GM19035 (cell line): ENCODE data around the gene TLDC2.

Experiments used
- ATAC-seq: cut with Tn5 transposase; IDR thresholded peaks from one replicate; pipeline ENCODE4 v1.9.1; 2021; ENCODE audit not compliant: unreplicated experiment

Gene TLDC2

DNA sequence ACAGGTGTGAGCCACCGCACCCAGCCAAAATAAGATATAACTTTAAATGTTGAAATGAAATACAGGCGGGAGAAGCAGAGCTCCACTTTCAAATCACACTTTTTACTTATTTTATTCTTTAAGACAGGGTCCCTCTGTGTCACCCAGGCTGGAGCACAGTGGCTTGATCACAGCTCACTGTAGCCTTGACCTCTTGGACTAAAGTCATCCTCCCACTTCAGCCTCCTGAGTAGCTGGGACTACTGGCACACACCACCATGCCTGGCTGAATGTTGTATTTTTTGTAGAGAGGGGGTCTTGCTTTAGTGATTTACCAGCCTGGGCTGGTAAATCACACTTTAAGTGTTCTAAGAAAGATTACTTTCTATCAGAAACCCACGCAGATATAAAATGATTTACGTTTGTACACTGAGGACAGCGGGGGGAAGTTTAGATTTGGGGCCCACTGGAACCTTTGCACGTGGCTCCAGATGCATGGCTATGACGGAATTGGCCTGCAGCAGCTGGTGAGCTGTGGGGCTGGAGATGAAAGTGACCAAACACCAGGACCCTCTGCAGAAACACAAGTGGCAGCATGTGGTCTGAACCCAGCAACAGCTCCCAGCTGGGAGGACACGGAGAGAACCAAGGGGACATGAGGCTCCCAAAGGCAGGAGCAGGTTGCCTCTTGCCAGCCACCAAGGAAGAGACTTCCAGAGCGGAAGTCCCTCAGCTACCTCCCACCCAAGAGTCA lies 26.4 kb upstream of the TLDC2 start:
- no peak for ATAC-seq

DNA sequence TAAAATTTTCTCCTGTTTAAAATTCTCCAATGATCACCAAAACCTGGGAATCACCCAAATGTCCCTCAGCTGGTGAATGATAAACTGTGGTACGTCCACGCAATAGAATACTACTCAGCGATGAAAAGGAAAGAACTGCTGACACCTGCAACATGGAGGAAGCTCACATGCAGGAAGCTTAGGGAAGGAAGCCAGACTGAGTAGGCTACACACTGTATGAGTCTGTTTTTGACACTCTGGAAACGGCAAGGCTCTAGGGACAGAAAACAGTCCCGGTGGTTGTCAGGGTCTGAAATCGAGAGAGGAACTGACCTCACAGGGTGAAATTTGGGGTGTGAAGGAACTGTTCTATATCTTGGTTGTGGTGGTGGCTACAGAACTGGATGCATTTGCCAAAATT lies 25.2 kb upstream of the TLDC2 start:
- no peak for ATAC-seq

DNA sequence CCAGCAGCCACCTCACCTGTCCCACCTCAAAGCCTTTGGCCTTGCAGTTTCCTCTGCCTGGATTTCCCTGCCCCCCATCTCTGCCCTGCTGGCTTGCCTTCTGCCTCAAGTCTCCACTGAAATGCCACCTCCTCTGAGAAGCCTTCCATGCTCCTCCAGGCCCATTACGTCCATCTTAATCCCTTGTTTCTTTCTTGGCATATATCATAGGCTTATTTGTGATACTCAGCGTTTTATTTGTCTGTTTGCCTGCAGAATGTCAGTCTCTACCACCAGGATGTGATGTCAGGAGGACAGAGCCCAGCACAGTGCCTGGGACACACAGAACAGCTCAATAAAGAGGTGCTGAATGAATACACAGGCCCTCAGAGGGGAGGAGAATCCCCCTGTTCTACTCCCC lies 24.4 kb upstream of the TLDC2 start:
- ATAC-seq, result no peak

DNA sequence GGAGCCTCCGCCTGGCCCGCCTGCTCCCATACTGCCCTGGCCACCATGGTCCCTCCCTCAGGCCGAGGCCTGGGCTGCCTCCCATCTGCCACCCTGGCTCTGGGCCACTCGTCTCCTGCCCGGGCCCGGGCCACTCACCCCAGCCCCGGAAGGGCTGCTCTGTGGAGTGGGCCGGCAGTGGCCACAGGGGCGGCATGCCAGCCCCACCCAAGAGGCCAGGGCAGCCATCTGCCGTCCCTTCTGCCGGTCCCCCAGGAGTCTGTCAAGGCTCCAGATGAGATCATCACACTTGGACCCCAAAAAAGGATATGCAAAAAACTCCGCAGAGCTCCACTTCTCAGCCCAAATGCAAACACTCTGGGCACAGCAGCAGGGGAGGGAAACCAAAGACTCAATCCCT lies 23.8 kb upstream of the TLDC2 start:
- ATAC-seq, result no peak

DNA sequence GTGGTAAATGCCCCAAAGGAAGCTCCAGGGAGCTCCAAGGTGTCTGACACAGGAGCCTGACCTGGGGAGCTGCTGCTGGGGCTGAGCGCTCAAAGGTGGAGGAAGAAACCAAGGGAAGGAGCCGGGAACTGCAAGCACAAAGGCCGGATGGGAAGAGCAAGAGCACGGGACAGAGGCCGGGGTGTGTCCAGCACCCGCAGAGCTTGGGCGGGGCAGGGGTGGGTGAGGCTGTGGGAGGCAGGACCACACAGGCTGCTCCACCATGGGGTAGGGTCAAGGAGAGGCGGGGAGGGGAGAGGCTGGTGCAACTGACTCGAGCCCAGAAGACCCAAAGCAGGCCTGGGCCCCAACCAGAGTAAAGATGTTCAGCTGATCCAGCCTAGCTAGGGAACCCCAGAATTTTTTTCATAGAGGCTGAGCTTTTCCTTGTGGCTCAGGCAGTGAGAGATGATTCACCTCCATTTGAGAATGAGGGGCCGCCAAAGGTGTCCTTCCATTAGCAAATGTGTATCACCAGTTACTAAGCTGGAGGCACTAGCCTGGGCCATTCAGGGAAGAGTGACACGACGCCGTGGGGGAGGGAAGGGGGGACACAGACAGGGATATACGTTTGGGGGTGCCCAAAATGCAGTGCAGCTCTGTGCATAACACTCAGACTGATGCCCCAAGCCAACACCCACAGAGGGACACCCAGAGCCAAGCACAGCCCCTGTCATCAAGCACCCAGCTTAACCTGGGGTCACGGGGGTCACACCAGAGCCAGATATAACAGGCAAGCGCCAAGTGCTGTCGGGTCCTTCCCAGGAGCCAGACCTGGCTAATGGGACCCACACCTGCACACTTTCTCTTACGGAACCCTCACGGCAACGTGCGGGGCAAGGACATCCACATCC lies 21.3 kb upstream of the TLDC2 start:
- no peak for ATAC-seq

DNA sequence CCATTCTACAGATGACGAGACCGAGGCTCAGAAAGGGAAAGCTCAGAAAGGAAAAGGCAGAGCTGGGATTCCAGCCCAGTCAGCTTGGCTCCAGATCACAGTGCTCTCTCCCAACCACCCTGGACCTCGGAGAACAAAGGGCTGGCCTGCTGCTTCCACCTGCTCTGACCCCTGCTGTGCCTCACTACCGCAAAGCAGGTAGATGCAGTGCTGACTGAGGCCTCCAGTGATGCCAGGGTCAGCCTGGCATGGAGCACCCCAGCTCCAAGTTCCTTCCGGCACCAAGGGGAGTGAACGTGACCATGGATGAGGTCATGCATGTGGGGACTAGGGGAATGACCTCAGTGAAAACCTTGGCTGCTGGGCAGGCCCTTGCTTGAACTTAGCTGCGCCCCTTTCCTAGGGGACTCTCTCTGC lies 20.7 kb upstream of the TLDC2 start:
- no peak for ATAC-seq

DNA sequence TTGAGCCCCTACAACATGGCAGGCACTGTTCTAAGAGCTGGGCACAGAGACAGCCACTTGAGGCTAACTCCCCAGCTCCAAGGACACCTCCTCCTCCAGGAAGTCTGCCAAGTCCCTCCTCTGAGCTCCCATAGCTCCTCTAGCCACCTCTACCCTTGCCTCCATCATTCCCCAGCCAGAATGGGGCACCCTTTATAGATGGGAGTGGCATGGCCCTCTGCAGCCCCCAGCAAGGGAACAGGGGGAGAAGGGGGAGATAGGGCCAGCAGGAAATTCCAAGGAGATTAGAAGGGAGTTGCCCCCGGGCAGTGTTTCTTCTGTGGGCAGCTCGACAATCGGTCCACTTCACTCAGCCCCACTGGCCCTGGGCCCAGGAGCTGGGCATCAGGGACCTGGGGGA lies 19.7 kb upstream of the TLDC2 start:
- ATAC-seq, result no peak

DNA sequence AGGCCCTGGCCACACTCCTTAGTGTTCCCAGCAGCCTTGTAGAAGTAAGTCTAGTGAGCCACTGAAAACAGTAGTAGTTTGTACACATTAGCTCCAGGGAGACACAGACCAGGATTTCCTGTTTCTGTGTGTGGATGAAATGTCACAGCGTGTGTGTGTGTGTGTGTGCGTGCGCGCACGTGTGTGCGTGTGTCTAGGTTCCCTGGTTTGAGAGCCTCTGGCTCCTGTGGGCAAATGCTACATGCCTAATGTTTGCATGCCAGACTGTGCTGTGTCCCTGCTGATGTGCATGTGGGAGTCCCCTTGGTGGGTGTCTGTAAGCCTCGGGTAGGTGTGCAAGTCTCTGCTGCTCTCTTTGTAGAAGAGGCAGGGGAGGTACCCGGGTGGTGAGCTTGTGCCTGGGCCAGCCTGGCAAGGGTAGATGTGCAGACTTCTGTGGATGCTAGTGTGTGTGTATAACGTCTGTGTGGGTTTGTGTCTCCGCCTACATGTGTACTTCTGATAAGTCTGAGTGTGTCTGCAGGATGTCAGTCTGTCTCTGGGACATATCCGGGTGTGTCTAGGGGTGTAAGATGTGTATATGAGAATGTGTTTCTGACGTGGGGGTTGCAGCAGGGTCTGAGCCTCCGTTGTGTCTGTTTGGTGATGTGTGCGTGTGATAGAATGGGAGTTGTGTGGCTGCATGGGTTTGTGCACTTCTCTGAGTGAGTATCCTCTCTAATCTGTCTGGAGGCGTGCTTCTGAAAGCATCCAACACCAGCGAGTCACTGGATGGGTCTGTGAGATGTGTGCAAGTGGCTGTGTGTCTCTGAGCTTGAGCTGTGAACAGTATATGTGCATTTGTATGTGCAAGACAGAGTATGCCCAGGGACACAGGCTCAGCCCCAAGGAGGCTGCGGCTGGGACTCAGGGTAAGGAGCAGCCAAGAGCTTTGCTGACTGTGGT lies 19.0 kb upstream of the TLDC2 start:
- no peak for ATAC-seq

DNA sequence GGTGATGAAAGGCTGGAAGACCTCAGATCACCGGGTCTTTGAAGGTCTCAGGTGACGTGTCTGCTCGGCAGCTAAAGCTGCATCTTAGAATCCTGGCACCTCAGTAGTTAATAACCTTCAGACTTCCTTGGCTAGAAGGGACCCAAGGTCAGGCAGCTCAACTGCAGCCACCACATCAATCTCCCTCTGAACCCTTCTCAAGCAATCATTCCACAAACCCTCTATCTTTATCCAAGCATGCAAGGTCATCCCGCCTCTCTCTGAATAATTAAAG lies 16.7 kb upstream of the TLDC2 start:
- ATAC-seq, result no peak

DNA sequence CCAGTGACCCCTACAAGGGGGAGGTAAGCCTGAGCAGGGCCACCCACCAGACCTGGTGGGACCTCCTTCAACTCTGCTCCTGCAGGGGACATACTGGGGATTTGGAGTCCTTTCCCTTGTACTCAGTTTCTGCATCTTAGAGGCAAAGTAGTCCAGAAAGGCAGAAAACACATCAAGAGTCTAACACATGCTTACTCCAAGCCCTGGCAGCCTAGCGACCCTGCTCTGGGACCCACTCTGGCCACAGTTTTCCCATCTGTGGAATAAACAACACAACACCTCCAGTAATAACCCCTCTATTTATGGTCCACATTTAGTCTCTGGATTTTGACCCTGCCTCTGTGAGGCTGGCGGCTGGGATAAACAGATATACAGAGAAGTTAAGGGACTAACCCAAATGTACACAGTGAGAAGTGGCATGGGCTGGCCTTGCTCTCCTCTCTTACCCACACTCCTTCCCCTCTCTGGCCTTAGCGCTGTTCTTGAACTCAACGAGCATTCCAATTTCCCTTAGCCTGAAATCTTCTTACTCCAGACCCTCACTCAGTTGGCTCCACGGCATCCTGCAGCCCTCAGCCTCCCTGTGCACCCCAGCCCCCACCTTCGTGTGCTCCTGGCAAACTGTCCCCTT lies 16.1 kb upstream of the TLDC2 start:
- no peak for ATAC-seq

DNA sequence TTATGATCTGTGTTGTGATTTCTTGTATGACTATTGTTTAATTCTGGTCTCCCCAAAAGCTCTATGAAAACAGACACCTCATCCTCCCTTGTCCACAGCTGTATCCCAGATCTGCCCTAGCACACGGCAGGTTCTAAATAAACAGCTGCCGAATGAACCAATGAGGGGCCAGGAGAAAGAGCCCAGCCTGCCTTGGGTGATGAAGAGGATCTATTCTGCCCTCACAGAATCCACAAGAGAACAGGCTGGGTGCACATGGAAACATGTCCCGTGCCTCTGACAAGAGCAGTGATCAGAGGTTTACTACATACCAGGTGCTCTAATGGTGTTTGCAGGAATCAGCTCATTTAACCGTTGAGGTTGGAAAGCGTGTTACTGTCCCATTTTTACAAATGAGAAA lies 15.6 kb upstream of the TLDC2 start:
- ATAC-seq, result no peak

DNA sequence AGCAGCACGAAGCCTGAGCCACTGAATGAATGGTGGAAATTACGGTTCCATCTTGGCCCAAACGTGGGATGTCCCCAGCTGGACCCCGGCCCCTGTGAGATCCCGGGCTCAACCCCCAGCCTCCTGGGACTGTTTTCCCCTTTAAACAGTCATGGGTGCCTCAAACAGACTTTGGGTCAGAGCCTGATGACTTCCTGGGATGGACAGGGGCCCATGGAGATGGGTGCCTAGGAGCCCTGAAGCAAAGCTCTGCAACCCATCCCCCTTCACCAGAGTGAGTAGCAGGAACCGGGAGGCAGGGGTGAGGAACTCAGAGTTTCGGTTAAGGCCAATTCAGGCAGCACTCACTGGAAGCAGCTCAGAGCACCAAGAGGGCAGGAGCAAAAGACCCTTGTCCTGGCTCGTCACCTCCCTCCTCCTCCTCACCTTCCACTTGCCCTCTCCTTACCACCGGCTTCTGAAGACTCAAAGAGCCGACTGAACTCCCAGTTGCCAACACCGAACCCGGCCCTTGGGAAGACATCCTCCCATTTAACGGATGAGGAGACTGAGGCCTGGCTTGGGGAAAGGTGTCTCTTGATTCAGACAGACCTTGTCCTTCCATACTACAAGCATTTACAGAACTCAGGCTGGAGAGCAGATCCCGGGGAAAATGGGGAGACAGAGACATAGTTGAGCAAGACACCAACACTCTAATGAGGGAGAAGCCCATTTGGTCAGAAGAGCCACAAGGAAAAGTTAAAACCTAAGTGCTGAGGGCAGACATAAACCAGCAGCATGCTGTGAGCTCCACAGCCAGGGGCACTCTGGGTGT lies 14.9 kb upstream of the TLDC2 start:
- ATAC-seq, result no peak

DNA sequence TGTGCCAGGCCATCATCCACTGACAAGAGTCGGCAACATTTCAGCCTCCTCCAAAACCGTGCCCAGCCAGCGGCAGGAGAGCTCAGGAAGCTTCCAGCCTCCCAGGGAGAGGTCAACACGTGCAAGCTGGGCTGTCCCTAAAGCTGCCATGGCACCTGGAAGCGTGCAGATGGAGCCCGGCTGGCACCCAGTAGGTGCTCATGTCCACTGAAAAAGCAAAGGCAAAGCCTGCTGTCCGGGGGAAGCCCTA lies 14.4 kb upstream of the TLDC2 start:
- no peak for ATAC-seq

DNA sequence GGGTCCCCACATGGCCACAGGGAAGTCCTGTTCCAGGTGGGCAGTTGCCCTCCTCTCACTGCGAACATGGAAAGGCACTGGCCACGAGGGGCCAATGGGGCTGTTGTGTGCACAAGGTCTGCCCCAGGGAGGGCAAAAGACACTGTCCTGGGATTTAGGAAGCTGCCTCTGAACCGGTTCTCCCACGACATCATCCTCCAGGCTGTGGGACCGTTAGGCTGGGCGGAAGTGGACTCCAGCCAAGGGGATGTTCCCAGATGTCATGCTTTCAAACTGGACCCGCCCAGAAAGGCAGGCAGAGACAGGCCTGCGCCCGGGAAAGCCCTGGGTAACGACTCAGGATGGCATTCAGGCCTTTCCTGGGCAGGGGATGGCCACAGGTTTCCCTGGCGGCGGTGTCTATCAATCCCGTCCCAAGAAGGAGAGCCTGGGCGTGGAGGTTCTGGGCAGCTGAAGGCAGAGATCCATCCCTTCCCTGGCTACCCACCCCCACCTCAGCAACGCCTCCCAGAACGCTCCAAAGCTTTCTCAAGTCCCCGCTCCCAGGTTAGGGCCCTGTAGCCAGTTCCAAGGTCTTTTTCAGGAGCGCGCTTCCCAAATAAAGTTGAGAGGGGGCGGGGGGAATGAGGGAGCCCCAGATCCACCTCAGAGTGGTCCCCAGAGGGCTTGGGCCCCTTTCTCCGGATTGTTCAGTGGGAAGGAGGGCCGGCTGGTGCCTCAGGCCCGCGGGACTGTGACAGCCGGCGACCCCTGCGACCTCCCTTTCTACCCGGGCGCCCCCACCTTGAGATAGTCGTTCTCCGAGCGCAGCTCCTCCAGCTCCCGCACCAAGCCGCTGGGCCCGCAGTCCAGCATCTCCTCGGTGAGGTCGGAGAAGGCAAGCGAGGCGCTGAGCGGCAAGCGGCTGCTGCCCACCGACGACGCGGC lies 13.8 kb upstream of the TLDC2 start:
- ATAC-seq, result no peak

DNA sequence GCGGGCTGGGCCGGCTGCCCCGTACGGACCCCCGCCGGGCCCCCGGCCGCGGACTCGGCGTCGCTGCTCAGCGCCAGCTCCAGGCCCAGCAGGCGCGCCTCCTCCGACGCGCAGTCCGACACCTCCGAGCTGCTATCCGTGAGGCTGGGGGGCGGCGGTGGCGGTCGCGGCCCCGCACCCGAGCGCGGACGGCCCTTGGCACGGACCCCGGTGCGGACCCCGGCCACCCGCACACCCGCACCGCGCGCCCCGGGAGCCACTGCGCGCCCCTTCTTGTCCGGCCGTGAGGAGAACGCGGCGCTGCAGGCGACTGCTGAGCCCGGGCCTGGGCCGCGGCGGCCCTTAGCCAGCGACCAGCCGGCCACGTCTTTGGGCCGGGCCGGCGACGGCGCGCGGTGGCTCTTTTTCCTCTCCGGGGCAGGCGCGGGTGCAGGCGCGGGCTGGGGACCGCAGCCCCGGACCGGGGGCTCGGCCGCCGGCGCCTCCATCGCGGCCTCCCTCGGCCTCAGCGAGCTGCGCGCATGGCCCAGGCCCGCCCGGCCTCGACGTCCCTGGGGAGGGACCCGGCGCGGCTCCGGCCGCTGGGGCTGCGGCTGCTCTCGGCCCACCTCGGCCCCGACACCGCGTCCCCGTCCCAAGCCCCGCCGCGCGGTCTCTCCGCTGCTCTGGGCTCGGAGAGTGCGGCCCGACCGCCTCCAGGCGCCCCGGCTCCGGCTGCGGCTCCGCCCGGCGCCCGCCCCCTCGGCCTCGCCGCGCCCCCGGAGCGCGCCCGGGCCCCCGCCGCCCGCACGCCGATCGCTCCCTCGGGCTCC lies 12.9 kb upstream of the TLDC2 start:
- peak; percentile 44 for ATAC-seq

DNA sequence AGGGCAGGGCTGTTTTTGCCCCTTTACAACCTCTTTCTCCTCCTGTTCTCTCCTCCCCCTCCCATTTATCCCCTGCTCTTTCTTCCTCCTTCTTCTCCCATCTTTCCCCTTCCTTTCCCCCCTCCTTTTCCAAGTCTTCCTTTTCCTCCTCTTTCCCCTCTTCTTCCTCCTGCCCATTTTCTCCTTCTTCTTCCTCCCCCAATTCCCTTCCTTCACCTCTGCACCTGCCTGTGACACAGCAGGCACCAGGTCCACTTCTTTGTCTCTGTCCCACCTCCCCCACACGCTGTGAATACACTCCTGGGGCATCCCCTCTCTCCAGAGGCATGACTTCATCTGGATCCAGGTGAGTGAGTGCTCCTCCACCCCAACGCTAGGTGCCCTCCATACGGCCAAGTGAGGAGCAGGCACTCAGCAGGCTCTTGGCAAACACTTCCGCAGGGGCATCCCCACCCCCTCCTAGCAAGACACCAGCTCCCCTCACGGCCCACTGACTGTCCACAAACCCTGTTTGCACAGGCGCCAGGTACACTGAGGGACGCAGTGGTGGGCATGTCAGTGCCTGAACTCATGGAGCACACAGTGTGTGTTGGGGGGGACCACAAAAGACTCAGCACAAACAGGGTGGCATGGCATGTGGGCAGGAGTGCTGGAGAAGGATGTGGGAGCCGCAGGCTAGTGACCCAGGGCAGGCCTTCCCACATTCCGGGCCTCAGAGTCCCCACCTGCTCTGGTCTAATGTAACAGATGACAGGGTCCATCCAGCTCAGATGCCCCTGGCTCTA lies 10.7 kb upstream of the TLDC2 start:
- ATAC-seq, result no peak

DNA sequence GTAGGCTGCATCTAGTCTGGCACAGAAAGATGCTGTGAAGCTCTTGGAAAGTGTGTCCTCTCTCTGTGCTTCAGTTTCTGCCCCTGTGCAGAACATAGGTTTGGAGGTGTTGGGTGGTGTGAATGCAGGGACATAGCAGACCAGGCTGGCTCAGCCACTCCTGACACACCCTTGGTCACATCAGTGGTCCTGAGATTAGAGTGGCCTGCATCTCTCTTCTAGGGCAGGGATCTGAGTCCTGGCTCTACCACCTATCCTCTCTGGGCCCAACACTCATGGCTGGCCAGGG lies 10.1 kb upstream of the TLDC2 start:
- ATAC-seq, result no peak

DNA sequence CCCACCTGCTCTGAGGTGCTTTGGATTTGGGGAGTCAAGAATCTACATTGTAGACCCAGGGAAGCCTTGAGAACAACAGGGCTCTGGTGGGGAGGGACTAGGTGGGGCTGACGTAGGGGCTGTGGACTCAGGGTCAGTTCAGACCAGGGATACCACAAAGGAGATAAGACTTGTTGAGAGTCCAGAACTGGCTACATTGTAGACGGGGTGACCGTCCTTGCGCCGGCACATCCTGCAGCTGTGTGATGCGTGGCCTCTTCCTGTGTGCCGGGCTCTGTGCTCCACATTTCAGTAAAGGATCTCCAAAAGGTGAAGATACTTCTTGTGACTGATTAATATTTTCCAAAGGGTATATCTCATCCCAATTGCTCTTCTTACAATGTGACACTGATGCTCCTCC lies 9.8 kb upstream of the TLDC2 start:
- ATAC-seq, result no peak
